Measurements from ENCODE around the gene SAMD8.

DNA sequence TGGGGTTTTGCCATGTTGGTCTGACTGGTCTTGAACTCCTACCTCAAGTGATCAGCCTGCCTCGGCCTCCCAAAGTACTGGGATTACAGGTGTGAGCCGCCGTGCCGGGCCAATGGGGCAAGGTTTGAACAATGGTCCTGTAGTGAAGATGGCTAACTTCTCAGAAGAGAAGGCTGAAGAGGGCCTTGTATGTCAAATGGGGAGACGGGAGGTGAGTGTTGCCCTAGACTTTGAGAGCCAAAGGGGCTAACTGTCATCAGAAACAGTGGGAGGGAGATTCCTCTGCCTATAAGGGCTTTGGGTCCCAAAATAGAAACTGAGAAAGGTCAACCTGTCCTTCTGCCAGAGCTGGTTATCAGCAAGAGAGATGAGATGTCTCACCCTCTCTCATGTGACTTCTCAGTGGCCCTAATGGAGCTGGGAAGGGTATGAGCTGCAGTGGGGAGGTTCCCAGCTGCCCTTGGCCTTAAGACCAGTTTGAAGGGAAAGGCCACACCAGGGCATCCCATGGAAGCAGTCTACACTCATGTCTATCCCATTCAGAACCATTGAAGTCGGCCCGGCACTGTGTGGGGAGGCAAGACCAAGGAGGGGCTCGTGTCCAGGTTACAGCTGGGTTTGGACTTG is 1.3 kb upstream of the SAMD8 start:
- no peak for TF ChIP-seq CTCF (conservative IDR thresholded peaks at IDR 0.05; ENCODE audit: low read depth, low read length)
- TF ChIP-seq EZH2 (IDR thresholded peaks at IDR 0.05; ENCODE audit: borderline replicate concordance, low read depth, low read length, poor library complexity, severe bottlenecking), result no peak
